ENCODE results near the gene LGALS3BP.

DNA sequence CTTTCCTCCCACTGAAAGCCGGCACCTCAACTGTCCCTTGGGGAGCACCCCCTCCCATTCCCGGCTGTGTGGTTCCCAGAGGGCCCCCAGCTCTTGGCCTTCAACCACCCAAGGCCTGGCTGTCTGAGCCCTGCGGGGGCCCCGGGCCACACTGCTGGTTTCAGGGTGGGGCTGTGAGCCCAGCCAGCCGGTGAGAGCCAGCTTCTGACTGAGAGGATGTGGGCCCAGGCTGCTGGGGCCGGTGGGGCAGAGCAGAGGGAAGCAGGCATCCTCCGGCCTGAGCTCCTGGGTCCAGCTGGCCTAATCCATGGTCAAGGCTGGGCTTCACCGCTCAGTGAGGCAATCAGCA is 875 bp upstream of the LGALS3BP start:
- TF ChIP-seq, protein P1, sequence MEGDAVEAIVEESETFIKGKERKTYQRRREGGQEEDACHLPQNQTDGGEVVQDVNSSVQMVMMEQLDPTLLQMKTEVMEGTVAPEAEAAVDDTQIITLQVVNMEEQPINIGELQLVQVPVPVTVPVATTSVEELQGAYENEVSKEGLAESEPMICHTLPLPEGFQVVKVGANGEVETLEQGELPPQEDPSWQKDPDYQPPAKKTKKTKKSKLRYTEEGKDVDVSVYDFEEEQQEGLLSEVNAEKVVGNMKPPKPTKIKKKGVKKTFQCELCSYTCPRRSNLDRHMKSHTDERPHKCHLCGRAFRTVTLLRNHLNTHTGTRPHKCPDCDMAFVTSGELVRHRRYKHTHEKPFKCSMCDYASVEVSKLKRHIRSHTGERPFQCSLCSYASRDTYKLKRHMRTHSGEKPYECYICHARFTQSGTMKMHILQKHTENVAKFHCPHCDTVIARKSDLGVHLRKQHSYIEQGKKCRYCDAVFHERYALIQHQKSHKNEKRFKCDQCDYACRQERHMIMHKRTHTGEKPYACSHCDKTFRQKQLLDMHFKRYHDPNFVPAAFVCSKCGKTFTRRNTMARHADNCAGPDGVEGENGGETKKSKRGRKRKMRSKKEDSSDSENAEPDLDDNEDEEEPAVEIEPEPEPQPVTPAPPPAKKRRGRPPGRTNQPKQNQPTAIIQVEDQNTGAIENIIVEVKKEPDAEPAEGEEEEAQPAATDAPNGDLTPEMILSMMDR (IDR thresholded peaks at IDR 0.05): no peak
- no peak for TF ChIP-seq POLR2A (IDR thresholded peaks at IDR 0.05)
